ENCODE results near the gene EBF3.

The EBF3 gene

DNA sequence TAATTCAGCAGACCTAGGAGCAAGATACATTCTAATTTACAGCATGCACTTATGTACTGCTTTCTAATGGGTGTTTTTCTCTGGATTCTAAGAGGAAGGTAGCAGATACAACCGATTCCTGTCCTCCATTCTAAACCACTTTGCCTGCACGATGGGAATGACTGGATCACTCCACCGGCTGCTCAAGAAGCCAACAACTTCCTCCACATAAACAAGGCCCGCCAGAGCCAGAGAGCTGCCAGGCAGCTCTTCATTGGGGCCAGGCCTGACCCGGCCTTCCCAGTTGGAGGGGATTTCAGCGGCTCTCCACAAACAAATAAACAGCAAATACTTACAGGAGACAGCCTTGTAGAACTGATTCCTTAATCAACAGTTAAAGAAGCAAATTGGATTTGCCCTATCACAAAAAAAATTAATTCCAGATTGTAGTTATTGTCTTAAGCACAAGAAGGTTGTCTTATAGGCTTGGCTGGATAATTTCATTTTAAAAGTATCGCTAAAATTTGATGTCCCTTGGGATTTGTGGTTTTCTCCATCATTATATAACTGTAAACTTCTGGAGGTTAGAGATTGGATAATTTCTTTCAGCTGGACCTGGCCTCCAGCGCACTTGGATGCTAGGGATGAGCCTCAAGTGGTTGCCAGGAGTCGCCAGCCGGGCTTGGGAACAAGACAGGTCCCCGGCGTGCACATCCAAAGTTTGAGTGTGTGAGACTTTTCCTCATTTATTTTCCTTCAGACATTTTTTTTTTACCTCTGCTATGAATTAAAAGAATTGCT lies 20.9 kb downstream of the EBF3 start:
- no peak for DNase-seq

DNA sequence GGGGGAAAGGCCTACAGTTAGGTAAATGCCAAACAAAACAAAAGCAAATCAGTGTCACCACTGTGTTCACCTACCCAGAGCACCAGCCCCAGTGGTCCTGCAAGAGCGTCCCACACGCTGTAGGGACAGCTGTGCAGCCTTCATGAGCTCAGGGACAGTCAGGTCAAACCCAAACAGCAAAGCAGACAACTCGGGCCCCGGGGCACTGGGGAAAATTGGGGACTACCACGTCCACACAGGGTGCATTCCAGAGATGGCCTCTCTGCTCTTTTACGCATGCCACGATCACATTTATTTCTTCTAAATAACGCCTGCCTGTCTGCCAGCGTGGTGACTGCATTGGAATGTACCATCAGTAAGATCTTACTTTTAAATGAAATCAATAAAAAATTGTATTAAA lies 21.7 kb downstream of the EBF3 start:
- DNase-seq: no peak

DNA sequence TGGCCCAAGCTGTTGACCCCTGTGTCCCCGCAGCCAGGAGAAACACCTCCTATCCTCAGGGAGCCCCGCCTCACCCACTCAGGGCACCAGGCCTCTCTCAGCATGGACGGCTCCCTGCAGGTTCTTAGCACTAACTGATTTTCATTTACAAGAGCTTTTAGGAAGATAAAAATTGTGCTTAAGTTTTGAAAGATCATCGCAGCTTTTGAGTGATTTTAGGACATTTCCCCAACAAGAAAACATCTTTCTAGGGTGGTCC lies 22.1 kb downstream of the EBF3 start:
- no peak for DNase-seq

DNA sequence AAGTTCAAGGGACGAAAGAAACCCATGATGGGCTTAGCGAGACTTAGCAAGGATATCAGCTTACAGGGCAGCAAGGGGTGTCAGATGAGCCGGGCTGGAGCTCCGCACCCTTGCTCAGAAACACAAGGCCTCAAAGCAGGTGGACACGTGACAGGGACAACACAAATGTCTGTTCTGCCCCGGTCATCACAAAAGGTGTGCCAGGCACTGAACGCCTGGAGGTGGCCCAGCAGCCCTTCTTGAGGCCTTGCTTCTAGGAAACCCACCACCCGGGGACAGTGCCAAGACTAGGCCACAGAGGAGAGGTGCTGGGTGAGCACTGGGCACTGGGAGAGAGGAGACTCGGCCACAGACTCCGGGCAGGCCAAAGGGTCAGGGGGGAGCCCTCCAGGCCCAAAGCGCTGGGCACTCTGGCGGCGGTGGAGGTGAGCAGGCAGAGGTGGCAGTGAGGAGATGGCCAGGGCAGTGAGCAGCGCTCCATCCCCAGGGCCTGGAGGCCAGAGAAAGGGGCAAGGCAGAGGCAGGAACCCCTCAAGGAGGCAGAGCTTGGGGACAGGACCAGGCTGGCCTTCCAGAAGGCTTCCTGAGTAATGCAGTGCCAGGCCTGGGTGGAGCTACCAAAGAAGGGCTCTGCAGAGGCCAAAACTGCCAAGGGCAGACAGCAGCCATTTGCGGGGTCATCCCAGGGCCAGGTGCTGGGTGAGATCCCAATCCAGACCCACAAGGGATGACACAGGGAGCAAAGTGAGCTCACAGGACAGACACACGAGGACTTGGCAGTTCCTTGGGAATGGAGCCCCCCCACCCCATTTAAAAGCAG lies 22.7 kb downstream of the EBF3 start:
- DNase-seq: no peak

DNA sequence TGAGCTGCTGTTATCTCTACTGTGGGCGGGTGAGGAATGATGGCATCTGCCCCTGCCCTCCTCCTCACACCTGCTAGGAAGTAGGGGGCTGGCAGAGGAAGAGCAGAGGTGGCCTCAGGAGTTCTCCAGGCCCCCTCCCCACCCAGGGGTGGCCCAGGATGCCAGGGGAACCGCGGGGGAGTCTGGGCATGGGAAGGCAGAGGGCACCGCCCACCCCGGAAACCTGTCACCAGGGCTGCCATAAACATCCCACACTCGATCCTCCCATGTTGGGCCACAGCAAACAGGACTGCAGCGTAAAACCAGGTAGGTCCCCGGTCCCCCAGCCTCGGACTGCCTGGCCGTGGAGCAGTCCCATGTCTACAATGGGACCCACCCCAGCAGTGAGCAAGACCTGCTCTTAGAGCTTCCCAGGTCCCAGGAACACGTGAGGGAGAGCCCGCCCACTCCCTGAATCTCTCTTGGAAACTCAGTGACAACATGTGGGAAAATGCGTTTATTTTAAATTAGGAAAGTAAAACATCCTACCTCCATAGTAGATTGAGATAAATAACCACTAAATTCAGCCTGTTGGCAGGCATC lies 23.4 kb downstream of the EBF3 start:
- no peak for DNase-seq

DNA sequence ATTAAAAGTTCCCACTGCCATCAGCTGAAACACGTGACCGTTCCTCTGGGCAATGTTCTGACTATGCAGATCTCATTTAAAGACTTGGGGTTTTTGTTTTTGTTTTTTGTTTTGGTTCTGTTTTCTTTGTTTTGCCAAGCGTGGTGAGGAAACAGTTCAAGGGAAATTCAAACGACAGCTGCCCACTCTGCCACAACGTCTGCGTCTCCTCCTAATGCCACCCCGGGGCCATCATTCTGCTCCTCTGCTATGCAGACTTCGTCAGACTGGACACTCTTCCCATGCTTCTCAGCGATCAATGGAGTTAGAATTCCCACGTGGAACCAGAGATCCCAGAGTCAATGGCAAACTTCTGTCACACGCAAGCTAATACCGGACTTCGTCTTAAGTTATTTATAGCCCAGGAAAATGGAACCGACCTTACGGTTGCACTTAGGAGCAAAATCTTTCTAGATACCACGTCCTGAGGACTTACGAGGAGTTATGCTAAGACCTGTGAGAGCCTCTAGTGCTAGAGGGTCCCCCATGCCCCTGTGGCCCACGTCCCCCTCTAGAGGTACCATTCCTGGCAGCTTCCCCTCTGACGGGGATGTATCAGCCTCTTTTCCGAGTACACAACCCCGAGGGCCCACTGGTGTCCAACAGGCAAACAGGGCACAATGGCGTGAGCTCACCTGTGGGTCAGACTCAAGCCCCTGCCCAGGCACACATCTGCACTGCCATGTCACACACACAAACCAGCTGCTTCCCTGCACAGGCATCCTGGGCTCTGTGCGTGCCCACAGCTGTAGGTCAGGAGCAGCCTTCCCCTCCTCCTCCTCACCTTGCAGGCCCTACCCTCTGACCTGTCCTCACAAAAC lies 24.4 kb downstream of the EBF3 start:
- DNase-seq: no peak

DNA sequence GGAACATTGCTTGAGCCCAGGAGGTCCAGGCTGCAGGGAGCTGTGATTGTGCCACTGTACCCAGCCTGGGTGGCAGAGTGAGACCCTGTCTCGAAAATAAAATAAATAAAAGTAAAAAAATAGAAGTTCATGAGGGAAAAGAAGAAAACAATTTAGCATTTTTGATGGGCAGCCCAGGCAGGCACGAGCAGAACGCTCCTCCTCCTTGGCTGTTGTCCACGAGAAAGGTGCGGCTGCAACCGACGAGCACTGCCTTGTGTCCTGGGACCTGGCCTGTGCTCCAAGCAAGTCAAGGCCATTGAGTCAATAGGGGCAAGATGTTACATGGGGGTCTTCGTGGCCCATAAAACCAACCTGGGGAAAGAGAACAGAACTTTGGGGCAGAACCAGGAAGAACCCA lies 25.6 kb downstream of the EBF3 start:
- DNase-seq: no peak

DNA sequence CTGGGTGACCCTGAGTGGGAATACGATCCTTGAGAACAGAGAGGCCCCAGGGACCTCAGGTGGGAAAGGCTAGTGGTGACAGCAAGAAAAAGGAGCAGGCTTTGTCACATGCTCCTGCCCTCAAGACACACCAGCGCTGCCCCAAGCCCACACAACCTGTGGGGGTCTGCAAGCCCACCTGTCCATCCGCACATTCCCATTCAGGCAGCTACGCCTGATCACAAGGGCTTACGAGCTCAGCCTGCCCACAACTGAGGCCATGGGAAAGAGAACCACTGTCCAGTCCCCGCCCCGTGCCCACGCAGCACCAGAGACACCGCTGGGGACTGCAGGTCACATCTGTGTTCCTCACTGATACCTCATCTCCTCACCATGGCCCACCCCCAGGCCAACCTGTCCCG lies 26.7 kb downstream of the EBF3 start:
- DNase-seq: no peak

DNA sequence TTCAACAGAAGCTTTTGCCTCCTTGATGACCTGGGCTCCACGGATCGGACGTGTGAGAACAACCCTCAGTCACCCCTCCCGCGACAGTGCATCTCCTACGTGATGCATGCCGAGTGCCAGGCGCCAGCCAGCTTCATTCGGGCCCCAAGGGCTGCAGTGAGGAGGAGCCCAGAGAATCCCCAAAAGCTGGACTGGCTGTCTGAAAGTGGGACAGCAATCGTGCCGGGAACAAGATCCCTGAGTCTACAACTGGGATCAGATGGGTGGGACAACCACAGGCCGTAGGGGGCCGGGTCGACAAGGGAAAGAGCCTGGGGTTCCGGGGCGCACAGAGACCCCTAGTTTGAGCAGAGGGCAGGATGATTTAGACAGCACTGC lies 27.2 kb downstream of the EBF3 start:
- no peak for DNase-seq

DNA sequence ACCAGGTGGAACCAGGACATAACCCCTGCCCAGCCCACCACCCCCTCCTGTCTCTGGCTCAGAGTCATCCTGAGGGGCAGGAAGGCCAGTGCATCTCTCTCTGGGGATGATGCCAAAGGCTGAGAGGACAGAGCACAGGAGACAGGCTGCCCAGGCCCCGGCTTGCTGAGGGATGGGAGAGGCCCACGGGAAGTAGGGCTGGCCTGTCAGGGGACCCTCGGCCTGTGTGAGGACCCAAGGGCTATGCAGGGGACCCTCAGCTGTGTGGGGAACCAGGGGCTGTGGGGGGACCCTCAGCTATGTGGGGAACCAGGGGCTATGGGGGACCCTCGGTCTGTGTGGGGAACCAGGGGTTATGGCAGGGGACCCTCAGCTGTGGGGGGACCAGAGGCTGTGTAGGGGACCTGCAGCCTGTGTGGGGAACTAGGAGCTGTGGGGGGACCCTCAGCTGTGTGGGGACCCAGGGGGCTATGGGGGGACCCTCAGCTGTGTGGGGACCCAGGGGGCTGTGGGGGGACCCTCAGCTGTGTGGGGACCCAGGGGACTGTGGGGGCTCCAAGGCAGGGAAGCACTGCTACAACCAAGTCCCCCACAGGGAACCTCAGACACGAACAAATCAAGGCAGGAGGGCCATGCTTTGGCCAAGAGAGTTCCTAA lies 27.7 kb downstream of the EBF3 start:
- no peak for DNase-seq

DNA sequence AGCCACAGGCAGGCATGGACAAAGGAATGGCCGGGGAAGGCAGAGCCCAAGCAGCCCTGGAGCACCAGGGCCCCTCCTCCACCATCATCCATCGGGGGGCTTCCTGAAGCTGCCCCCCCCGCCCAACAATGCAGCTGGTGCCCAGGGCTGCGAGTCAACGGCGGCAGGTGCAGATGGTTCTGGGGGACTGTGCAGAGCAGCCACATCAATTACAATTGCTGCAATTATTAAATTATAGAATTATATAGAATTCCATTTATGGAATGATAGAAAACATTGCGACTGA lies 28.3 kb downstream of the EBF3 start:
- no peak for DNase-seq

DNA sequence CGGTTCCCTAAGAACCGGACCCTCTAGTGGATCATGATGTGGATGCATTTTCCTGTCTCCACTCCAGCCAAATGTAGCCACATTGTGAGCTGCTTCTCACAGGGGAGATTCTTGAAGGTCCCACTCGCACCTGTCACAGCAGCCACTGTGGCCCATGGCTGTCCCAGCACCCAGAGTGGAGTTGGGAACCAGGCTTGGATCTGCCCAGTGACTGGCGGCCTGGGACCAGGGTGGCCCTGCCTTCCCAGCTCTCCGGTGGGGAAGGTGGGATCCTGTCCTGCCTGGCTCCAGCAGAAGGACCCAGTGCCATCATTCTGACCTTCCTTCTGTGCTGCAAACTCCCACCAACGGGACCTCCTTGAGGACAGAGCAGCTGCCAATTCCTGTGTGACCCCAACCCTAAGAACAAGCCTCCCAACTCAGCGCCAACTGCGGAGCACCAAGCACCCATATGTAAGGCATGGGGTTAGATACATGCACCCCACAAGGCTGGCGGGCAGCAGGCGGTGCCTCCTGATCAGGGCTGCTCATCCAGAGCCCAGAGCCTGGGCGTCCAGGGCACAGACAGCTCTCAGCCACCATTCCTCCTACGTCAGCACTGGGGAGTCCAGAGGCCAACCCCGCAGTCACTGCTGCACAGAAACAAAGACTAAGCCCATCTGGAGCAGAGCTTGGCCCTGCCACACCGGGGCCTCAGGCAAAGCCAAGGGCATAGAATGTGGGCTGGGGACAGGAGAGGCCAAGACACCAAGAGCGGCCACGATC lies 28.8 kb downstream of the EBF3 start:
- no peak for DNase-seq

DNA sequence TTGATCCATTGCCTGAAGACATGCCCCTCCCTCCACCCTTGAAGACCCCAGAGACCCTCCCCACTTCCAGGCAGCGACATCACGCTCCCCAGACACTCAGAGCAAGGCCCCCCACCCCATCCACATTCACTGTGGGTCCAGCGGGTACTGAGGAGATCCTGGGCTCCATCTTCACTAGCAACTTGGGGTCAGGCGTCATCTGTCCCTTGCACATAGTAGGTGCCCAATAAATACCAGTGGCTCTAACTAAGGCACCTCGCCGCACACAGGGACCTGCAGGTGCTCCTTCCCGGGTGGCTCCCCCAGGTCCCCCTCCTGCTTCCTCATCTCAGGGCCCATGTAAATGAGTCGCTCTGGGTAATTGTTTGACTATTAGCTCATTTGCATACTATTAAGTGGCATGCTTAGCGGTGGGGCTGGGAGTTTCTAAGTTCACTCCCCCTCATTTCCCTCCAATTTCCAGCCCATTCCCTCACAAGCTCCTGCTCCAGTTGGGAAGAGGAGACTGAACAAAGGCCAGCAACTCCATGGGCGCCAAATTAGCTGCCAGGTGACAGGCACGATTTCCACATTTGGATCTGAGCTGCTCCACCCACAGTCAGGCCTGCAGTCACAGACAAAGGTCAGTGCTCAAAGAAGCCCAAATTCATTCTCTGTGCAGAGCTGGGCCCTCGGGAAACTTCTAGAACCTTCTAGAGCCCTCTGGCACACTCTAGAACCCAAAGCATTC lies 29.7 kb downstream of the EBF3 start:
- no peak for DNase-seq

DNA sequence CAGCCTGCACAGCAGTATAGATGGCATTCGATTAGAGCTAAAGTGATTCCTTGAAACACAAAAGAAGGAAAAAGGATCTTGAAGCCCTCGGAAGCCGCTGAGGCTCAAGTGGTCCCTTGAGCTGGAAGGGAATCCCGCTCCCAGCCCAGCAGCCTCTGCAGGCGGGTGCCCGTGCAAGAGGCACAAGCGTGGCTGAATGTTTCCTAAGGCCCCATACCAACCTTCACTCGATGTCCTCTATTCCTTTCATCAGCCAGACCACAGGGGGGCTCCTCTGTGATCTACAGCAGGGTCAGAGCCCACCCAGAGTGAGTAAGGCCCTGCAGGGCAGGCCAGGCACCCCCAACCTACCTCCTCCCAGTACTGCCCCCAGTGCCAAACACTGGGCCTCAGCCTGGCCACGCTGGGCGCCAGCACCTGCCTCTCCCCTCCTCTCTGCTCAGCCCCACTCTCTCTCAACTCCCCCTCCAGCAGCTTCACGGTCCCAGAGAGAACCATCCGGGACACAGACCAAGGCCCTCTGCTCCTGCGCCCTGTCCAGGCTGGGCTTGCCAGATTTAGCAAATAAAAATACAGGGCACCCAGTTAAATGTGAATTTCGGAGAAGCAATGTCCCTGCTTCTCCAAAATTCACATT lies 30.5 kb downstream of the EBF3 start:
- no peak for DNase-seq

DNA sequence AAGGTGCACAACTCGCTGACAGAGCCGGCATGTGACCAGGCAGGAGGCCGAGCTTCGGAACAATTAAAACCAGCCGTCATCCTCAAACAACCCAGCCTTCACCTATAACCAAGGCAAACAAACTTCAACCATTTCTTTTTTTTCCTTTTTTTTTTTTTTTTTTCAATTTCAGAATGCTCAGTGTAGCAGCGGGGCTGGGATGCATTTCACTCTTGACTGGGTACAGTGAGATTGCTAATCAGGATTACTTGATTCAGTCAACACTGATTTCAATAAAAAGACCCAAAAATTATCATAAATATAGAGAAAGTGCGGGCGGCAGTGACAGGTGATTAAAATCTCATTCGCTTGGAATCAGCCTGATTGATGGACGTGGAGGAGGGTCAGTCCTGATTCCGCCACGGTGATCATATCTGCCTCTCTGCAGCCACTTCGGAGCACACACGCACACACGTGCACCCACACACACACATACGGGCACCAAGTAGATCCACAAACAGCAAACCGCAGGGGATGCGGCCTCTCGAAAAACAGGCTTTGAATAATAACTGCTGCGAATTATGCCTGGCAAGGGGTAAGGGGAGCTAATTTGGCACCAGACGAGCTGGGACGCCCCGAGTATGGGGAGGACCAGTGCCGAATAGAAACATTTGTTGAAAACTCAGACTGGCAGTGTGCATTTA lies 31.2 kb downstream of the EBF3 start:
- no peak for DNase-seq

DNA sequence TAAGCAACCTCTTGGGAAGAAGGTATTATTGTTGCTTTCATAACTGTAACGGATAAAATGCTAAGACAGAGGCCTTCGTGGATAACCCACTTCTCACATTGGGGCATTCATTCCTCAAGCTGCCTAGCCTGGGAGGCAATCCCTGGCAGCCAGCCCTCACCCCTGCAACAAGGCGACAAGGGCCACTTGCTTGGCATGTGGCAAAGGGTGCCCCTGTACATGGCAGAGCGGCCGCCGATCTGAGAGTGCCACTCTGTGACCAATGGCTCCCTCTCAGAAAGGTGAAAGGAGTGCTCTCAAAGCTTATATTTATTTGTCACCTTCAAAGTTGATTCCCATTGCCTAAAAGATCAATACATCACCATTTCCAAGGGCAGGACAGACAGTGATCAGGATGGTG lies 31.9 kb downstream of the EBF3 start:
- DNase-seq: no peak

DNA sequence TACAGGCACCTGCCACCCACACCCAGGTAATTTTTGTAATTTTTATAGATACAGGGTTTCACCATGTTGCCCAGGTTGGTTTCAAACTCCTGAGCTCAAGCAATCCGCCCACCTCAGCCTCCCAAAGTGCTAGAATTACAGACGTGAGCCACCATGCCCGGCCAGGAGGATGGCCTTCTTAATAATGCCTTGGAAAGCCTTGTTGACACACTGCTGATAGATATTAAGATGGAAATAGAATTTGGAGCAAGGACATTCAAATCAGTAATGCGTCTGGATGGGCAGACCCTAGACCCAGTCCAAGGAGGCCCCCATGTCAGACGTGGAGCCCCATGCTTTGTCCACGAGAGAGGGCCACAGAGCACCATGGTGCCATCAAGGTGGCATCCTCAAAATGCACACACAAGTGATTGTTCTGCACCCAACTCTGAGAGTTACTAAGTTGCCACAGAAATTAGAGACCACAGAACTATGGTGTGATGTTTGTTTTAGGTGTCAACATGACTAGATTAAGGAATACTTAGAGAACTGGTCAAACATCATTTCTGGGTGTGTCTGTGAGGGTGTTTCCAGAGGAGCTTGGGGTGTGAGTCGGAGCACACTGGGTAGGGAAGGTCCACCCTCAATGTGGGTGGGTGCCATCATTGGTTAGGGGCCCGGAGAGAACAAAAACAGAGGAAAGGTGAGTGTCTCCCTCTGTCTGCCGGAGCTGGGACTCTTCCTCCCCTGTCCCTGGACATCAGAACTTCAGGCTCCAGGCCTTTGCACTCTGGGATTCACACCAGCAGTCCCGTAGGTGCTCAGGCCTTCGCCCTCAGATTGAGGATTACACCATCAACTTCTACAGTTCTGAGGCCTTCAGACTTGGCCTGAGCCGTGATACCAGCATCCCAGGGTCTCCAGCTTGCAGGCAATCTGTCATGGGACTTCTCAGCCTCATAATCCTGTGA lies 34.5 kb downstream of the EBF3 start:
- no peak for DNase-seq

DNA sequence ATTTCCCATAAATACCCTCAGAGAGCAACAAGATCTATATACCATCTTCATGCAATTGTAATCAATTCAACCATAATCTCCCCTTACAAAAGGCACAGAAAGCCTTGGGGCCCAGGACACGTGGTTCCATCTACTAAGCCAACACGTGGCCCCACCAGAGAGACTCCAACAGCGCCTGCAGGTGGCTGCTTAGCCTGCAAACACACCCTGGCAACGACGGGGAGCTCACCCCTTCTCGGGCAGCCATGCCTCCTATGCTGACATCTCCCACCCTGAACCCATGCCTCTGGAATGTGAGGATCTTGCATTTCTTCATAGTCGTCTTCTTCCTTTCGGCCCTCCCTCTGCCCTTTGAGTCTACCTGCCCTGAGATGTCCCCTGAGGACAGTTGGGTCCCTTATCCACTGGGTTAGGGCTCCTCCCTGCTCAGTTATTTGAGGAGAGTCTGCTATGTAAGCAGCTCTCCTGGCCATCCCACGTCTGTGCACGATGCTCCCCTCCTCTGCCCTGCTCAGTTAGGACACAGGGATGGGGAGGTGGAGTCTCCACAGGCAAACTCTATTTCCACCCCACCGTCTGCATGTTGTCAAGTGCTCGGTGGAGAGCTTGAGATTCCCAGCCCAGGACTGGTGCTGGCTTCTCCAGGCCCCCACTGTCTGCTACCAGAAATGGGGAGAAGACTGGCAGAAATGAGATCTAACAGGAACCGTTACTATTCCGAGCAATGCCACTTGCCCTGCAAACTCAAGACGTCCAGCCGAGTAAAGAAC lies 36.5 kb downstream of the EBF3 start:
- no peak for DNase-seq
